GM19455 (cell line): ENCODE data around the gene RTN4.

Experiments
- ATAC-seq: cut with Tn5 transposase; IDR thresholded peaks from one replicate; pipeline ENCODE4 v1.9.1; 2021; ENCODE audit not compliant: unreplicated experiment

The RTN4 gene

GRCh38 chr2:54928719-54929118 lies 121.5 kb downstream of the RTN4 start:
- ATAC-seq: no peak

- no peak for ATAC-seq
Observed at GRCh38 chr2:54927751-54928615, 122.3 kb downstream of the RTN4 start.

- no peak for ATAC-seq
Observed at GRCh38 chr2:54927085-54927750, 123.0 kb downstream of the RTN4 start.

GRCh38 chr2:54925022-54925421 lies 125.2 kb downstream of the RTN4 start:
- ATAC-seq: no peak

- no peak for ATAC-seq
Observed at GRCh38 chr2:54924121-54924520, 126.1 kb downstream of the RTN4 start.
